GM12864 (cell line): ENCODE results near the gene TBC1D24.

Experiments used
- DNase-seq: peaks from one replicate; pipeline ENCODE4 v3.0.0-alpha.2; 2011; ENCODE audit warnings: low read depth
- H3K4me3 ChIP-seq: 2 replicates; pipeline ENCODE4 v1.5.1; 2011; ENCODE audit warnings: mild to moderate bottlenecking, low read depth, low read length, control low read depth
- CTCF ChIP-seq: IDR thresholded peaks from 2 replicates; pipeline ENCODE4 v1.5.1; 2011; ENCODE audit warnings: low read depth, mild to moderate bottlenecking, moderate library complexity, low read length, control low read depth, inconsistent platforms; ENCODE audit errors: missing control alignments

The TBC1D24 gene

GRCh38 chr16:2527071-2527783, 52.3 kb downstream of the TBC1D24 start:
- no peak for TF ChIP-seq CTCF
- no peak overlapping the region for H3K4me3 ChIP-seq
- DNase-seq, result no peak

GRCh38 chr16:2527784-2528100, 52.8 kb downstream of the TBC1D24 start:
- no peak for TF ChIP-seq CTCF
- no peak overlapping the region for H3K4me3 ChIP-seq
- no peak for DNase-seq

- no peak for TF ChIP-seq CTCF
- DNase-seq, result no peak
Measured at GRCh38 chr16:2528161-2529060, 53.5 kb downstream of the TBC1D24 start.

GRCh38 chr16:2529061-2529931, 54.4 kb downstream of the TBC1D24 start:
- H3K4me3 ChIP-seq, result no peak overlapping the region
- TF ChIP-seq CTCF, result peak; percentile 13
- DNase-seq, result no peak

More at GRCh38 chr16:2528161-2529060, 53.5 kb downstream of the TBC1D24 start:
- H3K4me3 ChIP-seq, result no peak overlapping the region

- TF ChIP-seq CTCF, result no peak
- no peak overlapping the region for H3K4me3 ChIP-seq
- no peak for DNase-seq
Measured at GRCh38 chr16:2529961-2530628, 55.2 kb downstream of the TBC1D24 start.

- no peak overlapping the region for H3K4me3 ChIP-seq
- TF ChIP-seq CTCF, result no peak
- DNase-seq, result no peak
Measured at GRCh38 chr16:2530629-2531318, 55.8 kb downstream of the TBC1D24 start.
